Type B pancreatic cell (in vitro differentiated cells): Measurements from ENCODE around the gene FZD7. TPM values are rescaled to one million over a fixed set of nuclear protein-coding genes. Genes with fewer than 3 reads are reported as not detected.
A peak's percentile ranks its signal among the peaks of the same experiment; 100 is the strongest.

Source experiments
- DNase-seq: peaks from one replicate; pipeline ENCODE4 v3.0.0; 2021; ENCODE audit warnings: mixed read lengths; ENCODE audit not compliant: unreplicated experiment; ENCODE audit errors: extremely low spot score
- H3K27ac Mint-ChIP-seq: 2 replicates; pipeline ENCODE4 v1.8.0; 2021; ENCODE audit warnings: mild to moderate bottlenecking, mixed read lengths
- H3K27me3 Mint-ChIP-seq: 2 replicates; pipeline ENCODE4 v1.8.0; 2021; ENCODE audit warnings: mixed read lengths
- H3K36me3 Mint-ChIP-seq: 2 replicates; pipeline ENCODE4 v1.8.0; 2021; ENCODE audit warnings: mixed read lengths
- H3K4me1 Mint-ChIP-seq: one replicate; pipeline ENCODE4 v1.8.0; 2021; ENCODE audit warnings: mixed read lengths; ENCODE audit not compliant: unreplicated experiment
- H3K4me3 Mint-ChIP-seq: 2 replicates; pipeline ENCODE4 v1.8.0; 2021; ENCODE audit warnings: mild to moderate bottlenecking, mixed read lengths
- H3K9me3 Mint-ChIP-seq: 2 replicates; pipeline ENCODE4 v1.8.0; 2021; ENCODE audit warnings: mixed read lengths
- CTCF ChIP-seq: fragments of 200-600 bp; sonication (generic); conservative IDR thresholded peaks from 2 replicates; pipeline ENCODE4 v1.5.0; 2021; ENCODE audit warnings: antibody characterized with exemption, mild to moderate bottlenecking
- total RNA-seq: library from RNA; stranded (reverse); gene quantifications from 2 replicates; pipeline ENCODE4 v1.2.1, GENCODE V29; 2021; ENCODE audit warnings: low replicate concordance

Gene FZD7
- total RNA-seq, 1 donor from 2014 or later = 68.6 TPM

- H3K27me3 Mint-ChIP-seq = no peaks in the 10 kb centered on the region
- no peak for TF ChIP-seq CTCF
- no peaks in the 10 kb centered on the region for H3K36me3 Mint-ChIP-seq
- peaks cover 55% of the 10 kb centered on the region for H3K4me1 Mint-ChIP-seq
- no peaks in the 10 kb centered on the region for H3K9me3 Mint-ChIP-seq
- H3K4me3 Mint-ChIP-seq = no peak overlapping the region
- H3K27ac Mint-ChIP-seq = peak overlapping the region; percentile 58
- no peak for DNase-seq
These were observed 11.1 kb downstream of the FZD7 start for GRCh38 chr2:202044777-202045176.

- Mint-ChIP-seq H3K27ac (peak overlapping the region; percentile 5), H3K4me1 (peaks cover 54% of the 10 kb centered on the region), H3K27me3 (no peaks in the 10 kb centered on the region), H3K4me3 (peak overlapping the region; percentile 9), H3K9me3 (no peaks in the 10 kb centered on the region), H3K36me3 (no peaks in the 10 kb centered on the region)
- no peak for DNase-seq
- no peak for TF ChIP-seq CTCF
These were observed 12.9 kb downstream of the FZD7 start for GRCh38 chr2:202046572-202046971.

- TF ChIP-seq CTCF = no peak
- Mint-ChIP-seq H3K27me3 (peaks cover 3% of the 10 kb centered on the region), H3K36me3 (no peaks in the 10 kb centered on the region), H3K27ac (no peak overlapping the region), H3K9me3 (no peaks in the 10 kb centered on the region), H3K4me3 (no peak overlapping the region), H3K4me1 (peaks cover 54% of the 10 kb centered on the region)
- no peak for DNase-seq
These were observed 15.6 kb downstream of the FZD7 start for GRCh38 chr2:202049092-202049728.

GRCh38 chr2:202049840-202050239 is 16.2 kb downstream of the FZD7 start:
- H3K27me3 Mint-ChIP-seq = peaks cover 3% of the 10 kb centered on the region
- no peak overlapping the region for H3K4me3 Mint-ChIP-seq
- no peak for TF ChIP-seq CTCF
- DNase-seq = no peak
- no peaks in the 10 kb centered on the region for H3K36me3 Mint-ChIP-seq
- no peak overlapping the region for H3K27ac Mint-ChIP-seq
- H3K4me1 Mint-ChIP-seq = peaks cover 54% of the 10 kb centered on the region
- no peaks in the 10 kb centered on the region for H3K9me3 Mint-ChIP-seq

- TF ChIP-seq CTCF = no peak
- no peak overlapping the region for H3K4me3 Mint-ChIP-seq
- H3K27ac Mint-ChIP-seq = no peak overlapping the region
- no peak for DNase-seq
- peaks cover 3% of the 10 kb centered on the region for H3K27me3 Mint-ChIP-seq
- no peaks in the 10 kb centered on the region for H3K9me3 Mint-ChIP-seq
- no peaks in the 10 kb centered on the region for H3K36me3 Mint-ChIP-seq
- peaks cover 50% of the 10 kb centered on the region for H3K4me1 Mint-ChIP-seq
These were observed 17.0 kb downstream of the FZD7 start for GRCh38 chr2:202050652-202051051.
